Measurements from ENCODE around the gene BMPR1B. TPM values are rescaled to one million over a fixed set of nuclear protein-coding genes. Genes with fewer than 3 reads are reported as not detected.
A peak's percentile ranks its signal among the peaks of the same experiment; 100 is the strongest.

BMPR1B gene
- total and polyA plus RNA-seq, 5 donors from 2014 or later, result 0.31 to 0.72 TPM; not detected in 3

- ATAC-seq (ENCODE audit: low read depth in 2 of 2), result no peak
- no peaks in the 10 kb centered on the region for H3K36me3 ChIP-seq (ENCODE audit: control insufficient read depth, insufficient read depth, low read length)
- Mint-ChIP-seq H3K4me3 (no peak overlapping the region), H3K4me1 (no peaks in the 10 kb centered on the region), H3K27ac (no peak overlapping the region), H3K9me3 (peaks cover 0 to 4% (median 0%) of the 10 kb centered on the region in 7 donors), H3K36me3 (no peaks in the 10 kb centered on the region), H3K27me3 (no peaks in the 10 kb centered on the region)
- H3K4me1 ChIP-seq (ENCODE audit: control insufficient read depth, insufficient read depth, low read length, poor library complexity, severe bottlenecking), result no peaks in the 10 kb centered on the region
- H3K9me3 ChIP-seq (ENCODE audit: control insufficient read depth in 2 of 2, low read length in 2 of 2), result no peaks in the 10 kb centered on the region
- DNase-seq, result no peak
- H3K27ac ChIP-seq (ENCODE audit: insufficient read depth, low read length, poor library complexity, severe bottlenecking), result no peak overlapping the region
- no peak overlapping the region for H3K4me3 ChIP-seq (ENCODE audit: low read depth, low read length)
- H3K27me3 ChIP-seq (ENCODE audit: control insufficient read depth, insufficient read depth, low read length), result no peaks in the 10 kb centered on the region
Measured at GRCh38 chr4:95066050-95066449, 308.3 kb downstream of the BMPR1B start.

GRCh38 chr4:95068401-95068800 lies 310.6 kb downstream of the BMPR1B start:
- Histone ChIP-seq H3K36me3 (ENCODE audit: control insufficient read depth, insufficient read depth, low read length) (no peaks in the 10 kb centered on the region), H3K4me1 (ENCODE audit: control insufficient read depth, insufficient read depth, low read length, poor library complexity, severe bottlenecking) (no peaks in the 10 kb centered on the region), H3K9me3 (ENCODE audit: control insufficient read depth in 2 of 2, low read length in 2 of 2) (no peaks in the 10 kb centered on the region), H3K4me3 (ENCODE audit: low read depth, low read length) (no peak overlapping the region), H3K27ac (ENCODE audit: insufficient read depth, low read length, poor library complexity, severe bottlenecking) (no peak overlapping the region), H3K27me3 (ENCODE audit: control insufficient read depth, insufficient read depth, low read length) (no peaks in the 10 kb centered on the region)
- Mint-ChIP-seq H3K36me3 (no peaks in the 10 kb centered on the region), H3K27ac (no peak overlapping the region), H3K27me3 (peaks cover 4% of the 10 kb centered on the region), H3K9me3 (peaks cover 0 to 4% (median 0%) of the 10 kb centered on the region in 7 donors), H3K4me3 (no peak overlapping the region), H3K4me1 (no peaks in the 10 kb centered on the region)
- ATAC-seq (ENCODE audit: low read depth in 2 of 2) (no peak), DNase-seq (no peak)

GRCh38 chr4:95068818-95069478 lies 311.2 kb downstream of the BMPR1B start:
- no peak for ATAC-seq (ENCODE audit: low read depth in 2 of 2)
- Histone ChIP-seq H3K9me3 (ENCODE audit: control insufficient read depth in 2 of 2, low read length in 2 of 2) (no peaks in the 10 kb centered on the region), H3K27me3 (ENCODE audit: control insufficient read depth, insufficient read depth, low read length) (no peaks in the 10 kb centered on the region), H3K4me1 (ENCODE audit: control insufficient read depth, insufficient read depth, low read length, poor library complexity, severe bottlenecking) (no peaks in the 10 kb centered on the region), H3K36me3 (ENCODE audit: control insufficient read depth, insufficient read depth, low read length) (no peaks in the 10 kb centered on the region), H3K27ac (ENCODE audit: insufficient read depth, low read length, poor library complexity, severe bottlenecking) (no peak overlapping the region), H3K4me3 (ENCODE audit: low read depth, low read length) (no peak overlapping the region)
- no peak for DNase-seq
- Mint-ChIP-seq H3K36me3 (no peaks in the 10 kb centered on the region), H3K27ac (no peak overlapping the region), H3K27me3 (peaks cover 4% of the 10 kb centered on the region), H3K4me3 (no peak overlapping the region), H3K9me3 (peaks cover 0 to 4% (median 0%) of the 10 kb centered on the region in 7 donors), H3K4me1 (no peaks in the 10 kb centered on the region)

GRCh38 chr4:95071851-95072250 lies 314.1 kb downstream of the BMPR1B start:
- H3K27me3 ChIP-seq (ENCODE audit: control insufficient read depth, insufficient read depth, low read length), result no peaks in the 10 kb centered on the region
- Mint-ChIP-seq H3K27me3 (peaks cover 4% of the 10 kb centered on the region), H3K4me3 (no peak overlapping the region), H3K4me1 (no peaks in the 10 kb centered on the region), H3K36me3 (no peaks in the 10 kb centered on the region), H3K9me3 (peaks cover 0 to 4% (median 0%) of the 10 kb centered on the region in 7 donors), H3K27ac (no peak overlapping the region)
- no peaks in the 10 kb centered on the region for H3K36me3 ChIP-seq (ENCODE audit: control insufficient read depth, insufficient read depth, low read length)
- no peak for DNase-seq
- H3K9me3 ChIP-seq (ENCODE audit: control insufficient read depth in 2 of 2, low read length in 2 of 2), result no peaks in the 10 kb centered on the region
- no peak overlapping the region for H3K4me3 ChIP-seq (ENCODE audit: low read depth, low read length)
- no peak overlapping the region for H3K27ac ChIP-seq (ENCODE audit: insufficient read depth, low read length, poor library complexity, severe bottlenecking)
- H3K4me1 ChIP-seq (ENCODE audit: control insufficient read depth, insufficient read depth, low read length, poor library complexity, severe bottlenecking), result no peaks in the 10 kb centered on the region
- no peak for ATAC-seq (ENCODE audit: low read depth in 2 of 2)

GRCh38 chr4:95073646-95074045 lies 315.9 kb downstream of the BMPR1B start:
- no peak for DNase-seq
- H3K4me1 ChIP-seq (ENCODE audit: control insufficient read depth, insufficient read depth, low read length, poor library complexity, severe bottlenecking), result no peaks in the 10 kb centered on the region
- H3K9me3 ChIP-seq (ENCODE audit: control insufficient read depth in 2 of 2, low read length in 2 of 2), result no peaks in the 10 kb centered on the region
- no peak overlapping the region for H3K4me3 ChIP-seq (ENCODE audit: low read depth, low read length)
- no peaks in the 10 kb centered on the region for H3K4me1 Mint-ChIP-seq
- H3K4me3 Mint-ChIP-seq, result no peak overlapping the region
- H3K36me3 Mint-ChIP-seq, result no peaks in the 10 kb centered on the region
- no peaks in the 10 kb centered on the region for H3K27me3 ChIP-seq (ENCODE audit: control insufficient read depth, insufficient read depth, low read length)
- H3K27ac ChIP-seq (ENCODE audit: insufficient read depth, low read length, poor library complexity, severe bottlenecking), result no peak overlapping the region
- H3K27me3 Mint-ChIP-seq, result peaks cover 4% of the 10 kb centered on the region
- H3K27ac Mint-ChIP-seq, result no peak overlapping the region
- H3K36me3 ChIP-seq (ENCODE audit: control insufficient read depth, insufficient read depth, low read length), result no peaks in the 10 kb centered on the region
- no peak for ATAC-seq (ENCODE audit: low read depth in 2 of 2)
- H3K9me3 Mint-ChIP-seq, result peaks cover 0 to 2% (median 0%) of the 10 kb centered on the region in 7 donors

- no peak overlapping the region for H3K27ac Mint-ChIP-seq
- H3K4me3 ChIP-seq (ENCODE audit: low read depth, low read length), result no peak overlapping the region
- H3K36me3 Mint-ChIP-seq, result no peaks in the 10 kb centered on the region
- H3K27me3 ChIP-seq (ENCODE audit: control insufficient read depth, insufficient read depth, low read length), result no peaks in the 10 kb centered on the region
- no peaks in the 10 kb centered on the region for H3K4me1 Mint-ChIP-seq
- H3K27ac ChIP-seq (ENCODE audit: insufficient read depth, low read length, poor library complexity, severe bottlenecking), result no peak overlapping the region
- no peaks in the 10 kb centered on the region for H3K9me3 ChIP-seq (ENCODE audit: control insufficient read depth in 2 of 2, low read length in 2 of 2)
- no peak overlapping the region for H3K4me3 Mint-ChIP-seq
- H3K4me1 ChIP-seq (ENCODE audit: control insufficient read depth, insufficient read depth, low read length, poor library complexity, severe bottlenecking), result no peaks in the 10 kb centered on the region
- peaks cover 5% of the 10 kb centered on the region for H3K27me3 Mint-ChIP-seq
- ATAC-seq (ENCODE audit: low read depth in 2 of 2) (no peak), DNase-seq (no peak)
- no peaks in the 10 kb centered on the region for H3K36me3 ChIP-seq (ENCODE audit: control insufficient read depth, insufficient read depth, low read length)
- H3K9me3 Mint-ChIP-seq, result no peaks in the 10 kb centered on the region
Measured at GRCh38 chr4:95077864-95078263, 320.1 kb downstream of the BMPR1B start.

- ATAC-seq (ENCODE audit: low read depth in 2 of 2), result no peak
- Histone ChIP-seq H3K4me3 (ENCODE audit: low read depth, low read length) (no peak overlapping the region), H3K27me3 (ENCODE audit: control insufficient read depth, insufficient read depth, low read length) (no peaks in the 10 kb centered on the region), H3K36me3 (ENCODE audit: control insufficient read depth, insufficient read depth, low read length) (no peaks in the 10 kb centered on the region), H3K27ac (ENCODE audit: insufficient read depth, low read length, poor library complexity, severe bottlenecking) (no peak overlapping the region), H3K9me3 (ENCODE audit: control insufficient read depth in 2 of 2, low read length in 2 of 2) (no peaks in the 10 kb centered on the region), H3K4me1 (ENCODE audit: control insufficient read depth, insufficient read depth, low read length, poor library complexity, severe bottlenecking) (no peaks in the 10 kb centered on the region)
- H3K27ac Mint-ChIP-seq, result no peak overlapping the region
- H3K4me3 Mint-ChIP-seq, result no peak overlapping the region
- H3K27me3 Mint-ChIP-seq, result peaks cover 5% of the 10 kb centered on the region
- no peaks in the 10 kb centered on the region for H3K36me3 Mint-ChIP-seq
- DNase-seq, result no peak
- H3K4me1 Mint-ChIP-seq, result peaks cover 0 to 18% (median 4%) of the 10 kb centered on the region in 4 donors
- no peaks in the 10 kb centered on the region for H3K9me3 Mint-ChIP-seq
Measured at GRCh38 chr4:95080969-95081368, 323.2 kb downstream of the BMPR1B start.

GRCh38 chr4:95084584-95084983 lies 326.8 kb downstream of the BMPR1B start:
- H3K4me3 Mint-ChIP-seq, result no peak overlapping the region

More at GRCh38 chr4:95084584-95084983, 326.8 kb downstream of the BMPR1B start:
- DNase-seq, result no peak
- no peak for ATAC-seq (ENCODE audit: low read depth in 2 of 2)
- no peak overlapping the region for H3K4me3 ChIP-seq (ENCODE audit: low read depth, low read length)
- Mint-ChIP-seq H3K9me3 (peaks cover 0 to 2% (median 0%) of the 10 kb centered on the region in 7 donors), H3K4me1 (peaks cover 0 to 22% (median 4%) of the 10 kb centered on the region in 4 donors), H3K27ac (peak overlapping the region; percentile 10 to 72 (median 26)), H3K36me3 (no peaks in the 10 kb centered on the region), H3K27me3 (peaks cover 5% of the 10 kb centered on the region)
- no peaks in the 10 kb centered on the region for H3K4me1 ChIP-seq (ENCODE audit: control insufficient read depth, insufficient read depth, low read length, poor library complexity, severe bottlenecking)
- no peaks in the 10 kb centered on the region for H3K9me3 ChIP-seq (ENCODE audit: control insufficient read depth in 2 of 2, low read length in 2 of 2)
- no peaks in the 10 kb centered on the region for H3K36me3 ChIP-seq (ENCODE audit: control insufficient read depth, insufficient read depth, low read length)
- no peaks in the 10 kb centered on the region for H3K27me3 ChIP-seq (ENCODE audit: control insufficient read depth, insufficient read depth, low read length)
- no peak overlapping the region for H3K27ac ChIP-seq (ENCODE audit: insufficient read depth, low read length, poor library complexity, severe bottlenecking)

All from CD4-positive, CD25-positive, alpha-beta regulatory T cell (primary cell).